ENCODE data around the gene ANP32D.
"Not testable (repeated sequence)": the region's sequence is repeated elsewhere in the genome, so short reads cannot be mapped to it uniquely, and the experiment has no call there.

Gene ANP32D

GRCh38 chr12:48472259-48472658 lies at the start of gene ANP32D:
TSS of gene ANP32D (plus strand) at chr12:48472559. CDS start at chr12:48472665, 106 bp downstream.
- no peak for DNase-seq (ENCODE audit: low read depth)

GRCh38 chr12:48423171-48423570 lies 49.2 kb upstream of the ANP32D start:
- DNase-seq (ENCODE audit: low read depth), result no peak

GRCh38 chr12:48424644-48425043 lies 47.7 kb upstream of the ANP32D start:
- DNase-seq (ENCODE audit: low read depth), result no peak

- not testable (repeated sequence) for DNase-seq (ENCODE audit: low read depth)
These were observed 38.3 kb upstream of the ANP32D start for GRCh38 chr12:48434016-48434415.

GRCh38 chr12:48441069-48441468 lies 31.3 kb upstream of the ANP32D start:
- no peak for DNase-seq (ENCODE audit: low read depth)

GRCh38 chr12:48442179-48442847 lies 30.0 kb upstream of the ANP32D start:
- DNase-seq (ENCODE audit: low read depth), result no peak

- DNase-seq (ENCODE audit: low read depth), result no peak
These were observed 26.8 kb upstream of the ANP32D start for GRCh38 chr12:48445538-48445937.

GRCh38 chr12:48446161-48446776 lies 26.1 kb upstream of the ANP32D start:
- no peak for DNase-seq (ENCODE audit: low read depth)

- no peak for DNase-seq (ENCODE audit: low read depth)
These were observed 24.6 kb upstream of the ANP32D start for GRCh38 chr12:48447755-48448154.

GRCh38 chr12:48451372-48451771 lies 21.0 kb upstream of the ANP32D start:
- DNase-seq (ENCODE audit: low read depth), result no peak

- not testable (repeated sequence) for DNase-seq (ENCODE audit: low read depth)
These were observed 19.4 kb upstream of the ANP32D start for GRCh38 chr12:48452961-48453360.

GRCh38 chr12:48454667-48455066 lies 17.7 kb upstream of the ANP32D start:
- DNase-seq (ENCODE audit: low read depth), result peak; percentile 5

- no peak for DNase-seq (ENCODE audit: low read depth)
These were observed 17.2 kb upstream of the ANP32D start for GRCh38 chr12:48455116-48455515.

GRCh38 chr12:48459259-48459658 lies 13.1 kb upstream of the ANP32D start:
- DNase-seq (ENCODE audit: low read depth), result no peak

GRCh38 chr12:48469027-48469426 lies 3.3 kb upstream of the ANP32D start:
- DNase-seq (ENCODE audit: low read depth), result not testable (repeated sequence)

- DNase-seq (ENCODE audit: low read depth), result no peak
These were observed 702 bp downstream of the ANP32D start for GRCh38 chr12:48473061-48473460.

GRCh38 chr12:48474497-48474896 lies 2.1 kb downstream of the ANP32D start:
- DNase-seq (ENCODE audit: low read depth), result not testable (repeated sequence)

- DNase-seq (ENCODE audit: low read depth), result no peak
These were observed 9.8 kb downstream of the ANP32D start, which contains the start of gene C12orf54 for GRCh38 chr12:48482198-48482597. TSS of gene C12orf54 (plus strand) at chr12:48482498. CDS start at chr12:48483297, 799 bp downstream.

- no peak for DNase-seq (ENCODE audit: low read depth)
These were observed 10.6 kb downstream of the ANP32D start for GRCh38 chr12:48482930-48483329.

- no peak for DNase-seq (ENCODE audit: low read depth)
These were observed 13.9 kb downstream of the ANP32D start for GRCh38 chr12:48486261-48486660.

GRCh38 chr12:48486679-48487078 lies 14.3 kb downstream of the ANP32D start:
- no peak for DNase-seq (ENCODE audit: low read depth)

GRCh38 chr12:48489012-48489411 lies 16.7 kb downstream of the ANP32D start:
- DNase-seq (ENCODE audit: low read depth), result no peak

GRCh38 chr12:48489456-48489855 lies 17.1 kb downstream of the ANP32D start:
- not testable (repeated sequence) for DNase-seq (ENCODE audit: low read depth)

GRCh38 chr12:48500281-48500680 lies 27.9 kb downstream of the ANP32D start:
- DNase-seq (ENCODE audit: low read depth), result not testable (repeated sequence)

All from HS-27A (cell line).